ENCODE measurements around the gene MS4A4E. TPM values are rescaled to one million over a fixed set of nuclear protein-coding genes. Genes with fewer than 3 reads are reported as not detected.
"Not testable (repeated sequence)": the region's sequence is repeated elsewhere in the genome, so short reads cannot be mapped to it uniquely, and the experiment has no call there.

The MS4A4E gene
- total RNA-seq, result not detected in 2 replicates

GRCh38 chr11:60242740-60243239 is at the start of gene MS4A4E:
Gene MS4A4E (minus strand): TSS chr11:60243137. CDS start chr11:60230055, 13,082 bp downstream.
- DNase-seq (ENCODE audit: extremely low read depth, low read depth, low spot score), result no peak

GRCh38 chr11:60292145-60292544 is 49.2 kb upstream of the MS4A4E start:
- no peak for DNase-seq (ENCODE audit: extremely low read depth, low read depth, low spot score)

- no peak for DNase-seq (ENCODE audit: extremely low read depth, low read depth, low spot score)
Measured at GRCh38 chr11:60288531-60288930, 45.6 kb upstream of the MS4A4E start.

GRCh38 chr11:60285411-60286126 is 42.6 kb upstream of the MS4A4E start:
- DNase-seq (ENCODE audit: extremely low read depth, low read depth, low spot score), result not testable (repeated sequence)

GRCh38 chr11:60282286-60282685 is 39.3 kb upstream of the MS4A4E start:
- no peak for DNase-seq (ENCODE audit: extremely low read depth, low read depth, low spot score)

- DNase-seq (ENCODE audit: extremely low read depth, low read depth, low spot score), result no peak
Measured at GRCh38 chr11:60281485-60281884, 38.5 kb upstream of the MS4A4E start.

GRCh38 chr11:60280412-60280811 is 37.5 kb upstream of the MS4A4E start, which contains the start of gene MS4A4A:
Gene MS4A4A (plus strand): TSS chr11:60280666. CDS start chr11:60280676, 10 bp downstream.
- no peak for DNase-seq (ENCODE audit: extremely low read depth, low read depth, low spot score)

GRCh38 chr11:60274416-60274815 is 31.5 kb upstream of the MS4A4E start:
- no peak for DNase-seq (ENCODE audit: extremely low read depth, low read depth, low spot score)

GRCh38 chr11:60265373-60266214 is 22.7 kb upstream of the MS4A4E start:
- DNase-seq (ENCODE audit: extremely low read depth, low read depth, low spot score), result no peak

GRCh38 chr11:60264644-60265043 is 21.7 kb upstream of the MS4A4E start:
- no peak for DNase-seq (ENCODE audit: extremely low read depth, low read depth, low spot score)

- DNase-seq (ENCODE audit: extremely low read depth, low read depth, low spot score), result no peak
Measured at GRCh38 chr11:60263402-60263801, 20.5 kb upstream of the MS4A4E start.

GRCh38 chr11:60261014-60261413 is 18.1 kb upstream of the MS4A4E start:
- DNase-seq (ENCODE audit: extremely low read depth, low read depth, low spot score), result no peak

GRCh38 chr11:60257956-60258722 is 15.2 kb upstream of the MS4A4E start:
- no peak for DNase-seq (ENCODE audit: extremely low read depth, low read depth, low spot score)

GRCh38 chr11:60252213-60253108 is 9.5 kb upstream of the MS4A4E start:
- no peak for DNase-seq (ENCODE audit: extremely low read depth, low read depth, low spot score)

- no peak for DNase-seq (ENCODE audit: extremely low read depth, low read depth, low spot score)
Measured at GRCh38 chr11:60251485-60252212, 8.7 kb upstream of the MS4A4E start.

GRCh38 chr11:60241786-60242185 is 1.2 kb downstream of the MS4A4E start:
- DNase-seq (ENCODE audit: extremely low read depth, low read depth, low spot score), result no peak

- no peak for DNase-seq (ENCODE audit: extremely low read depth, low read depth, low spot score)
Measured at GRCh38 chr11:60240662-60241061, 2.3 kb downstream of the MS4A4E start.

GRCh38 chr11:60235321-60235720 is 7.6 kb downstream of the MS4A4E start:
- DNase-seq (ENCODE audit: extremely low read depth, low read depth, low spot score), result no peak

- DNase-seq (ENCODE audit: extremely low read depth, low read depth, low spot score), result no peak
Measured at GRCh38 chr11:60230681-60231080, 12.3 kb downstream of the MS4A4E start.

All from glomerular endothelial cell (primary cell).